ENCODE measurements around the gene RASA4B.
"Not testable (repeated sequence)": the region's sequence is repeated elsewhere in the genome, so short reads cannot be mapped to it uniquely, and the experiment has no call there.

The RASA4B gene

GRCh38 chr7:102517550-102518147 is at the start of gene RASA4B:
Gene RASA4B (minus strand): TSS chr7:102517777. CDS start chr7:102517710, 67 bp downstream.
- DNase-seq (ENCODE audit: low read depth): not testable (repeated sequence)

- not testable (repeated sequence) for DNase-seq (ENCODE audit: low read depth)
Measured at GRCh38 chr7:102550808-102551422, 33.3 kb upstream of the RASA4B start, which contains the start of gene SPDYE2. Gene SPDYE2 (plus strand): TSS chr7:102551226. CDS start chr7:102553256, 2,030 bp downstream.

GRCh38 chr7:102546353-102546752 is 28.8 kb upstream of the RASA4B start:
- not testable (repeated sequence) for DNase-seq (ENCODE audit: low read depth)

GRCh38 chr7:102545288-102545687 is 27.7 kb upstream of the RASA4B start:
- DNase-seq (ENCODE audit: low read depth): not testable (repeated sequence)

GRCh38 chr7:102544372-102544771 is 26.8 kb upstream of the RASA4B start:
- not testable (repeated sequence) for DNase-seq (ENCODE audit: low read depth)

- DNase-seq (ENCODE audit: low read depth): not testable (repeated sequence)
Measured at GRCh38 chr7:102543596-102543995, 26.0 kb upstream of the RASA4B start, which contains the start of gene UPK3BL2. Gene UPK3BL2 (minus strand): TSS chr7:102543696. CDS start chr7:102543636, 60 bp downstream.

- DNase-seq (ENCODE audit: low read depth): not testable (repeated sequence)
Measured at GRCh38 chr7:102542771-102543170, 25.2 kb upstream of the RASA4B start.

- DNase-seq (ENCODE audit: low read depth): not testable (repeated sequence)
Measured at GRCh38 chr7:102542083-102542482, 24.5 kb upstream of the RASA4B start.

- not testable (repeated sequence) for DNase-seq (ENCODE audit: low read depth)
Measured at GRCh38 chr7:102540604-102541003, 23.0 kb upstream of the RASA4B start.

GRCh38 chr7:102535062-102535615 is 17.6 kb upstream of the RASA4B start:
- DNase-seq (ENCODE audit: low read depth): not testable (repeated sequence)

GRCh38 chr7:102532127-102532526 is 14.6 kb upstream of the RASA4B start:
- not testable (repeated sequence) for DNase-seq (ENCODE audit: low read depth)

GRCh38 chr7:102531583-102531982 is 14.0 kb upstream of the RASA4B start:
- DNase-seq (ENCODE audit: low read depth): not testable (repeated sequence)

- DNase-seq (ENCODE audit: low read depth): not testable (repeated sequence)
Measured at GRCh38 chr7:102527822-102528793, 10.5 kb upstream of the RASA4B start.

GRCh38 chr7:102527182-102527581 is 9.6 kb upstream of the RASA4B start:
- not testable (repeated sequence) for DNase-seq (ENCODE audit: low read depth)

GRCh38 chr7:102524803-102525202 is 7.2 kb upstream of the RASA4B start:
- DNase-seq (ENCODE audit: low read depth): not testable (repeated sequence)

GRCh38 chr7:102520797-102521196 is 3.2 kb upstream of the RASA4B start:
- not testable (repeated sequence) for DNase-seq (ENCODE audit: low read depth)

GRCh38 chr7:102516951-102517350 is 626 bp downstream of the RASA4B start:
- not testable (repeated sequence) for DNase-seq (ENCODE audit: low read depth)

GRCh38 chr7:102515889-102516288 is 1.7 kb downstream of the RASA4B start:
- not testable (repeated sequence) for DNase-seq (ENCODE audit: low read depth)

- not testable (repeated sequence) for DNase-seq (ENCODE audit: low read depth)
Measured at GRCh38 chr7:102514881-102515721, 2.5 kb downstream of the RASA4B start.

GRCh38 chr7:102512642-102513221 is 4.8 kb downstream of the RASA4B start:
- not testable (repeated sequence) for DNase-seq (ENCODE audit: low read depth)

Data from stimulated activated CD8-positive, alpha-beta memory T cell treated with anti-CD3 and anti-CD28 coated beads, Interleukin-12 subunit alpha, Interleukin-12 subunit beta, amount 100 ng/mL, for 4 hours (primary cell).